Transverse colon (tissue), 4 donors: ENCODE data around the gene PFN3. TPM values are rescaled to one million over a fixed set of nuclear protein-coding genes. Genes with fewer than 3 reads are reported as not detected.

Source experiments
- DNase-seq: peaks from one replicate; pipeline ENCODE4 v3.0.0-alpha.2; 2019
- H3K27ac ChIP-seq, 4 donors: fragments of 200-600 bp; sonication (generic); 2 replicates each; pipeline ENCODE4 v1.5.1; 2016 to 2018; ENCODE audit warnings: inconsistent platforms in 4 of 4
- H3K27me3 ChIP-seq: fragments of 200-600 bp; sonication (generic); 2 replicates; pipeline ENCODE4 v1.5.1; 2017; ENCODE audit warnings: inconsistent platforms
- H3K36me3 ChIP-seq, 4 donors: fragments of 200-600 bp; sonication (generic); 2 replicates each; pipeline ENCODE4 v1.5.1; 2017 to 2019; ENCODE audit warnings: inconsistent platforms in 4 of 4
- H3K4me1 ChIP-seq, 4 donors: fragments of 200-600 bp; sonication (generic); 2 replicates each; pipeline ENCODE4 v1.5.1; 2017 to 2020; ENCODE audit warnings: inconsistent platforms in 4 of 4
- H3K4me3 ChIP-seq, 4 donors: fragments of 200-600 bp; sonication (generic); 1 replicate in 1 of 4; 2 replicates in 3 of 4; pipeline versions ENCODE4 v1.5.1 to v1.6.1; 2017 to 2019; ENCODE audit warnings: inconsistent platforms in 4 of 4
- H3K9me3 ChIP-seq, 2 donors: fragments of 200-600 bp; sonication (generic); 2 replicates each; pipeline ENCODE4 v1.5.1; 2017 to 2019; ENCODE audit warnings: inconsistent platforms in 2 of 2
- EP300 ChIP-seq: sonication (generic); formaldehyde crosslinking; IDR thresholded peaks from one replicate; pipeline ENCODE4 v1.6.1; 2017; ENCODE audit warnings: antibody characterized with exemption, low read depth
- POLR2A ChIP-seq: fragments of 450-650 bp; IDR thresholded peaks from one replicate; pipeline ENCODE4 v1.6.1; 2016; ENCODE audit warnings: antibody characterized with exemption, mild to moderate bottlenecking, moderate library complexity
- POLR2AphosphoS5 ChIP-seq, 3 donors: sonication (generic); formaldehyde crosslinking; IDR thresholded peaks; one replicate each; pipeline ENCODE4 v1.6.1; 2016; ENCODE audit warnings: antibody characterized with exemption in 3 of 3
- whole genome bisulfite sequencing, 2 donors: methylation state at CpG; one replicate each; pipeline ENCODE4 v1.1.5; 2018; ENCODE audit warnings: low coverage in 1 of 2; 5-methylcytosine and 5-hydroxymethylcytosine counted together
- in situ Hi-C, 4 donors: fragments of 200-750 bp; cut with MboI; loops; one replicate each; pipeline versions ENCODE4 v1.15.0 to v1.15.1; 2017; ENCODE audit warnings: low sequenced_read_pairs in 3 of 4, low pct_ligation_motif_present in 1 of 4, low pct_unique_long_range_greater_than_20kb in 1 of 4
- intact Hi-C: fragments of 100-400 bp; cut with DNase I; formaldehyde crosslinking; loops from one replicate; pipeline ENCODE4 v1.15.1; 2023; ENCODE audit warnings: low total_unique reads
- total RNA-seq, 4 donors: library from RNA; depleted of rRNA; stranded (reverse); fragments of >200 nt; gene quantifications; one replicate each; pipeline ENCODE4 v1.1.0, GENCODE V29; 2016
- TF ChIP-seq, protein P1 (sequence below), 5 experiments: fragments of 200-600 bp in 3 of 5; fragments of 450-650 bp in 2 of 5; sonication (generic) in 3 of 5; IDR thresholded peaks; 1 replicate in 2 of 5; 2 replicates in 3 of 5; pipeline ENCODE4 v1.5.1; 2016 to 2017; ENCODE audit warnings: antibody characterized with exemption in 5 of 5, inconsistent platforms in 3 of 5, mild to moderate bottlenecking in 2 of 5, moderate library complexity in 1 of 5

PFN3 gene
- total RNA-seq, 4 donors from 2014 or later, result not detected

DNA sequence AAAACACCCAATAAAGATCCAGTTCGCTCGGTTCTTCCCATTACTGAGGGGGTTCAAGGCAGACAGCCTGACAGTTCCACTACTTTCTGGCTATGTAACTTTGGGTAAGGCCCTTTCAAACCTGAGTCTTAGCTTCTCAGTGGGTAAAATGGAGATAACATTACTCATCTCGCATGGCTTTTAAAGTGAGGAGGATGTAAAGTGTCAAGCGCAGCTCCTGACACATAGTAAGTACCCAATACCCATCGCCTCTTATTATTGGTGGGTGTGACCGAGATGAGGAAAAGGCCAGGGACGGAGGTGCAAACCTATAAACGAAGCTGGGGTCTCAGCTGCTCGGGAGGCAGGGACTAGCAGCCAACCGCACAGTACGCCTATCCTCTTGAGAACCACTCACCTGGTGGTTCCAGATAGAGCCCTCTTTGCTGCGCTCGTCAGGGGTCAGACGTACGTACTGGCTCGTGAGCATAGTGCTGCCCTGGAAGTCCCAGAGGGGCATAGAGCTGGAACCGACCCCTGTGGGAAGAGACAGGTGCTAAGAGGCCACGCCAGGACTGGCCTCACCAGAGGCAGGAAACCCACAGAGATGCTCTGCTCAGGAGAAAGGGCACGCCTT lies 49.6 kb downstream of the PFN3 start:
- Histone ChIP-seq H3K4me3 (peak overlapping the region; percentile 77 to 96 (median 82)), H3K36me3 (peaks cover 0 to 9% (median 2%) of the 10 kb centered on the region in 4 donors), H3K4me1 (peaks cover 17 to 37% (median 25%) of the 10 kb centered on the region in 4 donors), H3K9me3 (no peaks in the 10 kb centered on the region), H3K27me3 (no peaks in the 10 kb centered on the region), H3K27ac (peak overlapping the region; percentile 92 to 96 (median 94))
- TF ChIP-seq EP300 (no peak), POLR2AphosphoS5 (IDR thresholded peaks at IDR 0.05) (no peak), POLR2A (no peak)
- TF ChIP-seq, protein P1, sequence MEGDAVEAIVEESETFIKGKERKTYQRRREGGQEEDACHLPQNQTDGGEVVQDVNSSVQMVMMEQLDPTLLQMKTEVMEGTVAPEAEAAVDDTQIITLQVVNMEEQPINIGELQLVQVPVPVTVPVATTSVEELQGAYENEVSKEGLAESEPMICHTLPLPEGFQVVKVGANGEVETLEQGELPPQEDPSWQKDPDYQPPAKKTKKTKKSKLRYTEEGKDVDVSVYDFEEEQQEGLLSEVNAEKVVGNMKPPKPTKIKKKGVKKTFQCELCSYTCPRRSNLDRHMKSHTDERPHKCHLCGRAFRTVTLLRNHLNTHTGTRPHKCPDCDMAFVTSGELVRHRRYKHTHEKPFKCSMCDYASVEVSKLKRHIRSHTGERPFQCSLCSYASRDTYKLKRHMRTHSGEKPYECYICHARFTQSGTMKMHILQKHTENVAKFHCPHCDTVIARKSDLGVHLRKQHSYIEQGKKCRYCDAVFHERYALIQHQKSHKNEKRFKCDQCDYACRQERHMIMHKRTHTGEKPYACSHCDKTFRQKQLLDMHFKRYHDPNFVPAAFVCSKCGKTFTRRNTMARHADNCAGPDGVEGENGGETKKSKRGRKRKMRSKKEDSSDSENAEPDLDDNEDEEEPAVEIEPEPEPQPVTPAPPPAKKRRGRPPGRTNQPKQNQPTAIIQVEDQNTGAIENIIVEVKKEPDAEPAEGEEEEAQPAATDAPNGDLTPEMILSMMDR (IDR thresholded peaks at IDR 0.05), result no peak
- WGBS, 2 donors, result 9% methylated on average over 19 of the region's 19 CpGs; no CpG with 5 or more reads in 1 of the 2 donors
- intact Hi-C loops (no loop called here), in situ Hi-C loops (no loop called here)
- no peak for DNase-seq

Other genes with a start within 250 kb of the PFN3 start
- gene RAB24, start 96.9 kb downstream of the PFN3 start, total RNA-seq, result 10 to 100 TPM; 38.2 to 68.1 (median 51.8) TPM
- gene PRELID1, start 96.9 kb downstream of the PFN3 start, total RNA-seq, result 100 to 1,000 TPM in 3 of 4 donors, 10 to 100 TPM in 1; 52.1 to 192 (median 142) TPM
- gene MXD3, start 88.8 kb downstream of the PFN3 start, total RNA-seq, result 100 to 1,000 TPM in 1 of 4 donors, 10 to 100 TPM in 3; 10.8 to 257 (median 21.7) TPM
- 100 to 1,000 TPM; 236 to 322 (median 293) TPM for gene LMAN2, start 49.0 kb downstream of the PFN3 start, total RNA-seq
- 10 to 100 TPM; 16.5 to 49.6 (median 24.4) TPM for gene RGS14, start 42.7 kb downstream of the PFN3 start, total RNA-seq
- gene SLC34A1, start 16.2 kb downstream of the PFN3 start, total RNA-seq, result under 1 TPM in 1 of 4 donors, not detected in 3; 0.55 TPM
- gene F12, start 8.9 kb upstream of the PFN3 start, total RNA-seq, result 10 to 100 TPM in 1 of 4 donors, 1 to 10 TPM in 3; 2.6 to 20.1 (median 5.6) TPM
- 10 to 100 TPM; 21.5 to 40.5 (median 36.4) TPM for gene GRK6, start 26.0 kb upstream of the PFN3 start, total RNA-seq
- 1 to 10 TPM in 3 of 4 donors, not detected in 1; 2.1 to 5.0 (median 2.5) TPM for gene PRR7, start 46.2 kb upstream of the PFN3 start, total RNA-seq
- 100 to 1,000 TPM in 1 of 4 donors, 10 to 100 TPM in 3; 10.1 to 201 (median 17.4) TPM for gene DBN1, start 73.0 kb upstream of the PFN3 start, total RNA-seq
- gene PDLIM7, start 96.9 kb upstream of the PFN3 start, total RNA-seq, result 100 to 1,000 TPM in 1 of 4 donors, 10 to 100 TPM in 3; 52.6 to 256 (median 78.6) TPM
- 10 to 100 TPM in 2 of 4 donors, 1 to 10 TPM in 1, under 1 TPM in 1; 0.60 to 17.2 (median 7.8) TPM for gene DOK3, start 109.2 kb upstream of the PFN3 start, total RNA-seq
- gene DDX41, start 116.3 kb upstream of the PFN3 start, total RNA-seq, result 100 to 1,000 TPM in 2 of 4 donors, 10 to 100 TPM in 2; 96.5 to 170 (median 130) TPM
- gene FAM193B, start 153.9 kb upstream of the PFN3 start, total RNA-seq, result 100 to 1,000 TPM in 1 of 4 donors, 10 to 100 TPM in 3; 59.7 to 128 (median 63.5) TPM
- 10 to 100 TPM; 34.4 to 85.9 (median 70.9) TPM for gene TMED9, start 191.5 kb upstream of the PFN3 start, total RNA-seq
- gene B4GALT7, start 199.5 kb upstream of the PFN3 start, total RNA-seq, result 10 to 100 TPM; 17.9 to 38.5 (median 27.0) TPM